HG03135 (cell line): ENCODE data around the gene RIT2.

Experiments used
- ATAC-seq: cut with Tn5 transposase; IDR thresholded peaks from one replicate; pipeline ENCODE4 v1.9.1; 2021; ENCODE audit warnings: mild to moderate bottlenecking, moderate library complexity; ENCODE audit not compliant: unreplicated experiment

Gene RIT2

DNA sequence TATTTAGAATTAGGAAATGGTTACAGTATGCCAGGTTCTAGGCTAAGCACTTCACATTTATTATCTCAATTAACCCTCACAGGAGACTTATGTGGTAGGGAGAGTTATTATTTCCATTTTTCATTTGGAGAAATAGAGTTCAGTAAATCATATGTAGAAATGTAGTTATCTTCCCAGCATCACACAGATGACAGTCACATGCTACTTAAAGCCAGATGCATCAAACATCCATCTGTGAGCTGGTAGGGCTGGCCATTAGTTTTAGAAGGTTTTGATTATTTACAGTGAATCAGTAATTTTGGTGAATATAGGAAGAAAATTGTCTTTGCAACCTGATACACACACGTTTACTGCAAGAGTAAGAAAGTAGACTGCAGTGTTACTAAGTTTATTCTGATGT, 97.9 kb downstream of the RIT2 start:
- ATAC-seq = no peak

DNA sequence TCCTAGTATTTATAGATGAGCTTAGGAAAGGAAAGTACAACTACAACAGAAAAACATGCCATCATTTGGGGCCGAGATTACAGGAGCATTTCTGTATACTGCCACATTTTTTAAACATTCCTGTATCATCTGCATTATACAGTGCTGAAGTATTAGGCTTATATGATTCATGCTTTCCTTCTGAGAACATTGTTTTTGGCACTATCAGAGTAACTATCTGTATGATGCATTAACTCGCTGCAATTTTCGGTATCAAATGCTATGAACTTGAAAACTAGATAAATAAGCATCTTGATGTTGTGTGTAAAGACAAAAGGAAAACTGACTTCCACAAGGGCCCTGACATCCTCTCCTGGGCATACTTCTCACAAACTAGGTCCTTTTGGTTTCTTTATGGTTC, 102.0 kb downstream of the RIT2 start:
- no peak for ATAC-seq

- ATAC-seq = no peak
Measured at GRCh38 chr18:43012951-43013350, 102.5 kb downstream of the RIT2 start.

DNA sequence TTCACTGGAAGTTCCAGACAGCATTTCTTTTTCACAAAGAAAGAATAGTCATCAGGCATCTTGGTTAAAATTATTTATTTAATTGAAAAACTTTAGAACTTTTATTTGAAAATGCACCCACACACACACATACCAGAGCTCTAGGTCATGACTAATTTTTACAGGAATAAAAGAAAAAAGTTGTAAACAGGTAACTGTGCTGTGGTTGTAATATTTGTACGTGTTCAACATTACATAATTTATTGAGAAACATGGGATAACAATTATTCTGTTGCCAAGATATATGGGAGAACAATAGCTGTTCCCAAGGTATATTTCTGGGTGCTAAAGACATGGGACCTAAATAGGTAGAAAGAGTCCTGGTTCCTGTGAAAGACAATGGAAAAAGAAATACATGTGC, 104.9 kb downstream of the RIT2 start:
- no peak for ATAC-seq

DNA sequence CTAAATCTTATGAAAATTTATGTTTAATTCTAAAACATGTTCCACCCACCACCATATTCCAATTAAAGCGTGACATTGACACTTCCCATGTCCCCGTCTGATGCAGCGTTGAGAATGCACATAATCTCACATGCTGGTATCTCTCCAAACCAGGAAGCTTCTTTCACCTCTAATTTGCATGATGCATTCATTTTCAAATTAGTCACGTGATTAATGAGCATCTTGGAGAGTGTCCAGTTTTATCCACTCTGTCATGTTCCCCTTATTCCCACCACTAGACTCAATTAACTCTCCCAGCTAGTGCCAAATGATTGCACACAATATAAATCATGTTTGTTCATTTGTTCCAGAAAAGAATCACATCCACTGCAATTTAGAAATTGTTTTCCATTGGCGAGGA, 105.8 kb downstream of the RIT2 start:
- no peak for ATAC-seq

DNA sequence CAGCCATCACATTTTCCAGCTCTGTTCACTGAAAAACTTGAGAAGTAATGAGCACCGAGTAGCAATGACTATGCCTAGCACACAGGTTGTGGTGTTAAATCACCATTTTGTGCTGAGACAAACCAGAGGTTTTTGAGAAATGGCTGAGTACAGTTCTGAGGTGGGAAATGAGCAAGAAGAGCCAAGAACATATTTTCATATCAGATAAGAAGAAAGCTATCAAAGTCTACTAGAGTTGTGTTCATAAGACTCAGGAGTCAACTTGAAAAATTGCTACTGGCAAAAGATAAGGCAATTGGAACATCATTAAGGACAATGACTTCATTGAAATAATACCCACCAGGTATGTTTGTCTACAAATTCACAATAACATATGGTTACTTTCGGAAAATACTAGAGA, 108.1 kb downstream of the RIT2 start:
- no peak for ATAC-seq

- no peak for ATAC-seq
Measured at GRCh38 chr18:43004421-43004820, 111.1 kb downstream of the RIT2 start.

GRCh38 chr18:43001821-43002220, 113.7 kb downstream of the RIT2 start:
- no peak for ATAC-seq

GRCh38 chr18:42996824-42997223, 118.7 kb downstream of the RIT2 start:
- no peak for ATAC-seq

DNA sequence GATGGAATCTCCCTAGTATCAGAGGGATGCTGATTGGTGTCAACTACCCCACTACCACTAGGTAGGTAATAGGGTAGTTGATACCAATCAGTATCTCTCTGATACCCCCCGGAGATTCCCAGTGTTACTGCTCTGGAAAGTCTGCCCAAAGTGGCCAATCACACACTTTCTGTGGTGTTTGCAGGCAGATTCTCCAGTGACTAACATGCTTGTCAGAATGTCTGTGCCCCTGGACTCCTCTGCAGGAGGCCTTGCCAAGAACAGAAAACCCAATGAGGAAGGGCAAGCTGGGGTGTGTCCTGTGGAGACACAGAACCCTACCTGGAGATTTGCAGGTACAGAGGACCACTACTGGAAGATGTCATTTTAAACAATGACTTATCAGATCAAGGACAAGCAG, 135.1 kb downstream of the RIT2 start:
- no peak for ATAC-seq

DNA sequence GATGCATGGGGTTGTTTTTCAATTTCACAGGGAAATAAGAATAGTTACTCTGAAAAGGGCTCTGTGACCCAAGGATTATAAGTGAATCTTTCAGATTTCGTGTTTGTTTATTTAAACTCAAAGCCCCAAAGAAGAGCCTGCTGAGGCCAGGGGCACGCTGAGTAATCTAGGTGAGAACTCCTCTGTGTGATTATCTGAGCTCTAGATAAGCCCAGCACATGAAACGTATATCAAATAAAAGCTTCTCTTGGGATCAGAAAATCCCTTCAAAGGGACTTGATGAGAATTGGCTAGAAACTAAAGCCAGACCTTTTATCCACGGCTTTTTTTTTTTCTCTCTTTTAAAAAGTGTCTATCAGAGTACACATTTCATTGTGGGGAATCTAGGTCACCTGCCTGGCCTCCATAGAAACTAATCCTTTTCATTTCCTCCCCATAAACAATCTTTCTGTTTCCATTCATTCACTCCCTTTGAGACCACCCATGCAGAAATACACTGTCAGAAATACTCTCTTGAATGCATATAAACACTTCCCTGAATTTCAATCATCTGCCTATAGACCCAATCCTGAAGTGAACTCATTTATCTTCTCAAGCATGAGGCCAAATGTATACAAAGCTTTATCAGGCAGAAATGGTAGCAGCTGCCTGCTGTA, 137.4 kb downstream of the RIT2 start:
- ATAC-seq = no peak

GRCh38 chr18:42976869-42977590, 138.5 kb downstream of the RIT2 start:
- no peak for ATAC-seq

GRCh38 chr18:42969366-42969765, 146.1 kb downstream of the RIT2 start:
- no peak for ATAC-seq

DNA sequence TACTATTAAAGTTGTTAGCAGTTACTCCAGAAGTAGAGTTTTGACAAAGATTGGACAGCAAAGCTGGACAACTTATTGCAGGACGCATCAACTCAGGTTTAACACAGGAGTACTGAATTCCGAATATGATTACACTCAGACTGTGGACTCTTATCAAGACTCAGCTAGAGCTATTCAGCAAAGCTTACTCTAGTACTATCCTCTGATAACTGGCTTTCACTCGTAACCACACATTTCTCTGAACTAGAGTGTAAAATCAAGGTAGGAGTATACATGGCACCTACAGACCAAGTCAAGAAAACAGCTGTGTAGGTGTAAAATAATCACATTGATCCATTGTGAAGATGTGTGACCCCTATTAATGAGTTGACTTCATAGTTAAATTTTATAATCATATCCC, 154.2 kb downstream of the RIT2 start:
- no peak for ATAC-seq

DNA sequence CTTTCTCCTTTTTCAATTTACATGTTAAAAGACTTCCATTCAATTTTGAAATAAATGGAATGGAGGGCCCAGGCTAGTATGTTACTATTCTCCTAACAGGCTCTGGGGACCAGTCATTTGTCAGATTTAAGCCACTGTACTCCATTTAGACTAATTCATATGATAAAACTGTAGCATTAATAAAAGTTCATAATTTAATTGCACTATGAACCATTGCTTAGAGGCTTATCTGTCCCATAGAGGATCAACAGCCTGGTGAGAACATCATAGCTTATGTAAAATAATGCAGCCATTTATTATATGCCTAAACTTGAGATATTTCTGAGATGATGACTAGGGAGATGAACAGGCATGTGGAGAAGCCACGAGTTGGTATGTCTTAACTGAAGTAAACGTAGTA, 156.0 kb downstream of the RIT2 start:
- no peak for ATAC-seq

GRCh38 chr18:42958353-42958752, 157.1 kb downstream of the RIT2 start:
- ATAC-seq = no peak

GRCh38 chr18:42956287-42956686, 159.2 kb downstream of the RIT2 start:
- no peak for ATAC-seq

- ATAC-seq = no peak
Measured at GRCh38 chr18:42954887-42955286, 160.6 kb downstream of the RIT2 start.

- no peak for ATAC-seq
Measured at GRCh38 chr18:42953306-42953705, 162.2 kb downstream of the RIT2 start.

DNA sequence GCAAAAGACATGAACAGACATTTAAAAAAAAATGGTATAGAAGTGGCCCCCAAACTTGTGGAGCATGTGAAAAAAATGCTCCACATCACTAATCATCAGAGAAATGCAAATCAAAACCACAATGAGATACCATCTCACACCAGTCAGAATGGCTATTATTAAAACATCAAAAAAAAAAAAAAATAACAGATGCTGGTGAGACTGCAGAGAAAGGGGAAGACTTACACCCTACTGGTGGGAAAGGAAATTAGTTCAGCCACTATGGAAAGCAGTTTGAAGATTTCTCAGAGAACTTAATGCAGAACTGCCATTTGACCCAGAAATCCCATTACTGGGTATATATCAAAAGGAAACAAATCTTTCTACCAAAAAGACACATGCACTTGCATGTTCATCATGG, 164.8 kb downstream of the RIT2 start:
- no peak for ATAC-seq

DNA sequence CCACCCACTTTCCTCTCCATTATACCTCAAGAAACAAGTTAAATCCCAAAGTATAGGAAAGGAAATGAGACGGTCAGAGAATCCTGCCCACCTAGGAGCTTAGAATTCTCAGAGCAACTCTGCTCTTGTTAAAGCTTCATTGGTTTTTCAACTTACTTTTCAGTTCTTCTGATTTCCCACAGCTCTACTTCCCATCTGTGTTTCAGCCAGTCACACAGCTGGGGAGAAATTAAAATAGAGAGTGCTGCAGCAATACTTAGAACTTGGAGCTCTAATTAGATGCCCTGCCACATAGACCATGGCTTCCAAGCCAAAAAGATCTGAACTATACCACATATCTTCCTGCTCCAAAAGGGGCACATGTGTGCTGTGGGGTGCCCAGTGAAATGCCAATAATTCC, 166.7 kb downstream of the RIT2 start:
- ATAC-seq = no peak

DNA sequence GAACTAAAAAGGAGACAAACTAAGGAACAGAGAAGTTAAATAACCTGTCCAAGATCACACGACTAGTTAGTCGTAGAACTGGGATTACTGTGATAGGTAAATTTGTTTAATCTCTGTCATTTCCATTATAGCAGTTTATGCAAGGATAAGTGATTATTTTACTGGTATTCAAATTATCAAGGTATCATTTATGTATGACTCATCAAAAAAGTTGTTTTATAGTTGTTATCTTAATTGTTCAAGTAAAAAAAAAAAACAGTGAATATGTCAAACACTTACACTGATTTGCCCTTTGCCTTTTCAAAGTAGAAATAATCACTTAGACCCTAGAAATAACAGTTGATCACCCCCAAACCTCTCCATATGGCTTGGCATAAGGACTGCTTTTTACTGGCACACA, 173.6 kb downstream of the RIT2 start:
- no peak for ATAC-seq

GRCh38 chr18:42941021-42941420, 174.5 kb downstream of the RIT2 start:
- ATAC-seq = no peak
